ENCODE results near the gene ADGRL3.

DNA sequence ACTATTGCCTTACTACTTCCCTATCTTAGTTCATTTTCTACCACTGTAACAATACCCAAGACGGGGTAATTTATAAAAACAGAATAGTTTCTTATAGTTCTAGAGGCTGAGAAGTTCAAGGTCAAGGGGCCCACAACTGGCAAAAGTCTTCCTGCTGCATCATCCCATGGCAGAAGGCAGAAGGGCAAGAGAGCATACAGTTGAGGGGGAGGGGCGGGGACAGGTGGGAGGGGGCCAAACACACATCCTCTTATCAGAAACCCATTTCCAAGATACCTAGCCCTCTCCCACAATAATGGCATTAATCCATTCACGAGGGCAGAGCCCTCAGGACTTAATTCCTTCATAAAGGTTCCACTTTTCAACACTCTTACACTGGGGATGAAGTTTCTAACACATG, 690.2 kb downstream of the ADGRL3 start:
- TF ChIP-seq POLR2A (IDR thresholded peaks at IDR 0.05) (no peak), CTCF (IDR thresholded peaks at IDR 0.05) (no peak)
